Heart right ventricle (tissue), 16 donors: Measurements from ENCODE around the gene CTNNA1. TPM values are rescaled to one million over a fixed set of nuclear protein-coding genes. Genes with fewer than 3 reads are reported as not detected.
A peak's percentile ranks its signal among the peaks of the same experiment; 100 is the strongest.

Source experiments
- ATAC-seq, 8 donors: fragments of 200-7000 bp; cut with Tn5 transposase; one replicate each; pipeline ENCODE4 v1.9.1; 2020; ENCODE audit warnings: mild to moderate bottlenecking in 8 of 8, moderate library complexity in 8 of 8, moderate number of reproducible peaks in 1 of 8
- DNase-seq, 2 donors: peaks; one replicate each; pipeline ENCODE4 v3.0.0-alpha.2; 2020
- H3K27ac ChIP-seq, 10 donors: fragments of 200-600 bp; sonication (generic) in 2 of 10; one replicate each; pipeline versions ENCODE4 v1.5.0 to v1.8.0; 2020 to 2022; ENCODE audit warnings: mild to moderate bottlenecking in 3 of 10
- H3K27me3 ChIP-seq, 7 donors: fragments of 200-600 bp; one replicate each; pipeline ENCODE4 v1.8.0; 2021 to 2022; ENCODE audit warnings: mild to moderate bottlenecking in 2 of 7
- H3K36me3 ChIP-seq, 9 donors: fragments of 200-600 bp; sonication (generic) in 1 of 9; one replicate each; pipeline versions ENCODE4 v1.5.0 to v1.8.0; 2020 to 2022; ENCODE audit warnings: mild to moderate bottlenecking in 2 of 9
- H3K4me1 ChIP-seq, 9 donors: fragments of 200-600 bp; sonication (generic) in 1 of 9; one replicate each; pipeline versions ENCODE4 v1.5.0 to v1.8.0; 2020 to 2022; ENCODE audit warnings: mild to moderate bottlenecking in 4 of 9
- H3K4me3 ChIP-seq, 10 donors: fragments of 200-600 bp; sonication (generic) in 2 of 10; one replicate each; pipeline versions ENCODE4 v1.5.0 to v1.8.0; 2020 to 2022; ENCODE audit warnings: mild to moderate bottlenecking in 7 of 10, moderate library complexity in 2 of 10
- H3K9me3 ChIP-seq, 11 donors: fragments of 200-600 bp in 10 of 11; sonication (generic) in 2 of 11; one replicate each; pipeline versions ENCODE4 v1.5.0 to v1.8.0; 2013 to 2022; ENCODE audit warnings: mild to moderate bottlenecking in 2 of 11, control low read depth in 1 of 11, moderate library complexity in 1 of 11
- WGBS, 2 donors: extraction: QIAGEN DNeasy Blood & Tissue Kit; methylation state at CpG; one replicate each; pipeline ENCODE4 v1.1.7; 2013; ENCODE audit warnings: inconsistent platforms in 1 of 2; 5-methylcytosine and 5-hydroxymethylcytosine counted together
- intact Hi-C, 10 donors: fragments of 100-400 bp; cut with DNase I; formaldehyde crosslinking; loops; one replicate each; pipeline versions ENCODE4 v1.11.1 to v1.14.2; 2022
- polyA plus RNA-seq, 2 donors: library from polyadenylated mRNA; stranded (reverse); fragments of 200-250 nt; gene quantifications; one replicate each; pipeline ENCODE4 v1.2.3, GENCODE V29; 2013
- total RNA-seq, 10 donors: library from RNA; stranded (reverse); fragmentation: NEBNext Ultra II Directional in 3 of 10; extraction: Animal tissue kit (Norgen Biotek cat#: 25700) in 3 of 10; gene quantifications; one replicate each; pipeline versions ENCODE4 v1.2.1 to v1.2.4, GENCODE V29; 2021 to 2023
- TF ChIP-seq, protein P1 (sequence below), 9 donors: fragments of 200-600 bp; sonication (generic) in 2 of 9; IDR thresholded peaks; one replicate each; pipeline versions ENCODE4 v1.5.0 to v1.8.0; 2021 to 2022; ENCODE audit warnings: antibody characterized with exemption in 9 of 9, mild to moderate bottlenecking in 5 of 9, moderate library complexity in 1 of 9
- donor health status: Arrhythmogenic right ventricular cardiomyopathy.
- donor health status: ischemic (EF 13 %, LVEDD 7.1; RV severe dilation, severe dysfunction).
- donor health status: healthy with polysubstance abuse.
- donor health status: DM: no; HTN: yes; CAD: no.
- donor health status: DM: no; HTN: no; CAD: no.
- donor health status: ischemic (EF 25% LVEDD 6.9; RV normal size, moderate dysfunction).
- donor health status: ischemic (EF 25% LVEDD 5.7; RV mildly dilated, moderate dysfunction).
- donor health status: healthy.
- donor health status: DM: yes; HTN: yes; CAD: no.
- donor health status: Ischemic cardiomyopathy.
- donor health status: ischemic (EF 35%, LVEDD 5.7; RV mildly dilated, moderate dysfunction).
- donor health status: nonischemic (EF 11% LVEDD 7.7; RV severe dilation, severe dysfunction).
- donor health status: DM: yes; HTN: yes; CAD: no.
- donor health status: PGD.
- donor health status: ischemic (EF 29% LVEDD 5.4; RV normal size, mild dysfunction).
- donor health status: nonischemic (EF 23%, LVEDD 6.1; RV moderate dilation, normal function).

The CTNNA1 gene
- total and polyA plus RNA-seq, 12 donors, result 128 to 416 (median 379) TPM

DNA sequence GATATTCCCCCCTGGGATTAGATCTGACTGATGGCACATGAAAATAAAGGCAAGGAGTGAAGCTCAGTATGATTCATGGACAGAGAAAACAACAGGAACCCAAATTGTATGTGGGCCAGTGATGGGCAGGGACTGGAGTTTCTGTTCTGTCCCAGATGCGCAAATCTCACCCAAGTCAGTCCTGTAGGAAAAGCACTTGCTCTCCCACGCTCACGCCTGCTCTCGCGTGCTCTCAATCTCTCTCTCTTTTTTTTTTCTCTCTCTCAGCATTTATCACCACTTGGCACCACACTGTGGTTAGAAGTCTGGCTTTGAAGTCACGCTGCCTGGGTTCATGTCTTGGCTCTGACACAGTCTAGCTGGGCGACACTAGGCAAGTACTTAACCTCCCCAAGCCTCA lies 228.4 kb downstream of the CTNNA1 start:
- intact Hi-C loops, result no loop called here
- H3K27ac ChIP-seq, result no peak overlapping the region
- H3K9me3 ChIP-seq, result no peaks in the 10 kb centered on the region
- ATAC-seq (peak in 3 of 8 donors; percentile 23 to 44 (median 34)), DNase-seq (no peak)
- H3K36me3 ChIP-seq, result no peaks in the 10 kb centered on the region
- H3K4me3 ChIP-seq, result no peak overlapping the region
- no peaks in the 10 kb centered on the region for H3K27me3 ChIP-seq
- peaks cover 0 to 19% (median 6%) of the 10 kb centered on the region in 9 donors for H3K4me1 ChIP-seq
- TF ChIP-seq, protein P1, sequence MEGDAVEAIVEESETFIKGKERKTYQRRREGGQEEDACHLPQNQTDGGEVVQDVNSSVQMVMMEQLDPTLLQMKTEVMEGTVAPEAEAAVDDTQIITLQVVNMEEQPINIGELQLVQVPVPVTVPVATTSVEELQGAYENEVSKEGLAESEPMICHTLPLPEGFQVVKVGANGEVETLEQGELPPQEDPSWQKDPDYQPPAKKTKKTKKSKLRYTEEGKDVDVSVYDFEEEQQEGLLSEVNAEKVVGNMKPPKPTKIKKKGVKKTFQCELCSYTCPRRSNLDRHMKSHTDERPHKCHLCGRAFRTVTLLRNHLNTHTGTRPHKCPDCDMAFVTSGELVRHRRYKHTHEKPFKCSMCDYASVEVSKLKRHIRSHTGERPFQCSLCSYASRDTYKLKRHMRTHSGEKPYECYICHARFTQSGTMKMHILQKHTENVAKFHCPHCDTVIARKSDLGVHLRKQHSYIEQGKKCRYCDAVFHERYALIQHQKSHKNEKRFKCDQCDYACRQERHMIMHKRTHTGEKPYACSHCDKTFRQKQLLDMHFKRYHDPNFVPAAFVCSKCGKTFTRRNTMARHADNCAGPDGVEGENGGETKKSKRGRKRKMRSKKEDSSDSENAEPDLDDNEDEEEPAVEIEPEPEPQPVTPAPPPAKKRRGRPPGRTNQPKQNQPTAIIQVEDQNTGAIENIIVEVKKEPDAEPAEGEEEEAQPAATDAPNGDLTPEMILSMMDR (IDR thresholded peaks at IDR 0.05), result no peak
- WGBS, 2 donors, result 56 to 66% methylated on average over 7 of the region's 7 CpGs

DNA sequence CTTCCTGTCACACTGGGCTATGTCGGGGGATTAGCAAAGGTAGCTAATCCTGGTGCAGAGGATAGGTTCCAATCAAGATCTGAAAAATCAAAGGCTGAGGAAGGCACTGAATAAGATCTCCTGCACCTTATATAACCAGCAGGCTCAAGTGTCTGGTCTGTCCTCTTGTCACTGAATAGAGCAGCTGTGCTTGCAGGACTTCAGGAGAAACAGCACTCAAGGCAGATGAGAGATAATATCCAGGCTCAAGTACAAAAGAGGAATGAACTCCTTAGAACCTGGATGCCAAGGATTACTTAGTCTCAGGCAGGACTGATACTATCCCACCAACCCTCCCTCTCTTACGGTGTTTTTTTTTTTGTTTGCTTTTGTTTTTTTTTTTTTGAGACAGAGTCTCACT lies 230.8 kb downstream of the CTNNA1 start:
- H3K9me3 ChIP-seq, result no peaks in the 10 kb centered on the region
- DNase-seq (no peak), ATAC-seq (no peak)
- H3K4me3 ChIP-seq, result no peak overlapping the region
- TF ChIP-seq, protein P1 (IDR thresholded peaks at IDR 0.05), result no peak
- no peaks in the 10 kb centered on the region for H3K27me3 ChIP-seq
- H3K36me3 ChIP-seq, result no peaks in the 10 kb centered on the region
- 87 to 93% methylated on average over 2 of the region's 2 CpGs for WGBS, 2 donors
- intact Hi-C loops, result no loop called here
- peaks cover 0 to 19% (median 6%) of the 10 kb centered on the region in 9 donors for H3K4me1 ChIP-seq
- H3K27ac ChIP-seq, result no peak overlapping the region

Other genes with a start within 250 kb of the CTNNA1 start
- 100 to 1,000 TPM in 1 of 10 donors, 10 to 100 TPM in 9; 73.5 to 113 (median 83.9) TPM for gene ETF1, start 210.2 kb upstream of the CTNNA1 start, total RNA-seq
- 10 to 100 TPM; 17.9 to 52.3 TPM for gene ETF1, start 210.2 kb upstream of the CTNNA1 start, polyA plus RNA-seq
- 100 to 1,000 TPM; 246 to 415 (median 324) TPM for gene HSPA9, start 178.0 kb upstream of the CTNNA1 start, total RNA-seq
- gene HSPA9, start 178.0 kb upstream of the CTNNA1 start, polyA plus RNA-seq, result 100 to 1,000 TPM in 1 of 2 donors, 10 to 100 TPM in 1; 82.9 to 240 TPM
- gene LRRTM2, start 121.9 kb downstream of the CTNNA1 start, total RNA-seq, result under 1 TPM in 4 of 10 donors, not detected in 6; 0.07 to 0.49 (median 0.17) TPM
- gene LRRTM2, start 121.9 kb downstream of the CTNNA1 start, polyA plus RNA-seq, result under 1 TPM; 0.04 to 0.07 TPM